22Rv1 (cell line): ENCODE data around the gene RIT2.

Experiments used
- ZFX ChIP-seq: fragments of 450-650 bp; IDR thresholded peaks from 2 replicates; pipeline ENCODE4 v1.6.1; 2017; ENCODE audit warnings: antibody characterized with exemption, borderline replicate concordance
- TF ChIP-seq, protein P1 (sequence below): fragments of 450-650 bp; IDR thresholded peaks from 2 replicates; pipeline ENCODE4 v1.5.1; 2017; ENCODE audit warnings: mild to moderate bottlenecking

DNA sequence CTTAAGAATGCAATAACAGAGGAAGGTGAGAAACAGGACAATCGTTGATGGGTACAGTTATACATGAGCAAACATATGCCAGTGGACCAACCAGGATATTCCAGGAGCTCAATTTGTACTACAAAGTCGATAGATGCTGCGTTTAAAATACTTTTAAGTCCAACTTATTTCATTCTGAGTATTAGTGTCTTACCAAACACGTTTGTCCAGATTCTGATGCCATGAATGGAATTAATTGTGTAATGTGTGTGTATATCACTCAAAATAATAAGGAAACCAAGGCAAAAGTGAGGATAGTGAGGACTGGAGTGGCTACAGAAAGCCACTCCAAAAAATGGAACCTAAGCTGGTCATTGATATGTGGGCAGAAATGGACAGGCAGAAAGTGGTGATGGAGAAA, 332.6 kb downstream of the RIT2 start:
- TF ChIP-seq, protein P1, sequence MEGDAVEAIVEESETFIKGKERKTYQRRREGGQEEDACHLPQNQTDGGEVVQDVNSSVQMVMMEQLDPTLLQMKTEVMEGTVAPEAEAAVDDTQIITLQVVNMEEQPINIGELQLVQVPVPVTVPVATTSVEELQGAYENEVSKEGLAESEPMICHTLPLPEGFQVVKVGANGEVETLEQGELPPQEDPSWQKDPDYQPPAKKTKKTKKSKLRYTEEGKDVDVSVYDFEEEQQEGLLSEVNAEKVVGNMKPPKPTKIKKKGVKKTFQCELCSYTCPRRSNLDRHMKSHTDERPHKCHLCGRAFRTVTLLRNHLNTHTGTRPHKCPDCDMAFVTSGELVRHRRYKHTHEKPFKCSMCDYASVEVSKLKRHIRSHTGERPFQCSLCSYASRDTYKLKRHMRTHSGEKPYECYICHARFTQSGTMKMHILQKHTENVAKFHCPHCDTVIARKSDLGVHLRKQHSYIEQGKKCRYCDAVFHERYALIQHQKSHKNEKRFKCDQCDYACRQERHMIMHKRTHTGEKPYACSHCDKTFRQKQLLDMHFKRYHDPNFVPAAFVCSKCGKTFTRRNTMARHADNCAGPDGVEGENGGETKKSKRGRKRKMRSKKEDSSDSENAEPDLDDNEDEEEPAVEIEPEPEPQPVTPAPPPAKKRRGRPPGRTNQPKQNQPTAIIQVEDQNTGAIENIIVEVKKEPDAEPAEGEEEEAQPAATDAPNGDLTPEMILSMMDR, result no peak
- no peak for TF ChIP-seq ZFX
